GM19397 (cell line): ENCODE measurements around the gene PIK3CG.
"Not testable (repeated sequence)": the region's sequence is repeated elsewhere in the genome, so short reads cannot be mapped to it uniquely, and the experiment has no call there.

ENCODE experiments used
- ATAC-seq: cut with Tn5 transposase; IDR thresholded peaks from one replicate; pipeline ENCODE4 v1.9.1; 2021; ENCODE audit warnings: mild to moderate bottlenecking, moderate library complexity; ENCODE audit not compliant: unreplicated experiment

The PIK3CG gene

GRCh38 chr7:106865130-106866041 lies at the start of gene PIK3CG:
PIK3CG (plus strand) TSS chr7:106865282; CDS start chr7:106867562, 2,280 bp downstream.
- peak; percentile 73 for ATAC-seq

DNA sequence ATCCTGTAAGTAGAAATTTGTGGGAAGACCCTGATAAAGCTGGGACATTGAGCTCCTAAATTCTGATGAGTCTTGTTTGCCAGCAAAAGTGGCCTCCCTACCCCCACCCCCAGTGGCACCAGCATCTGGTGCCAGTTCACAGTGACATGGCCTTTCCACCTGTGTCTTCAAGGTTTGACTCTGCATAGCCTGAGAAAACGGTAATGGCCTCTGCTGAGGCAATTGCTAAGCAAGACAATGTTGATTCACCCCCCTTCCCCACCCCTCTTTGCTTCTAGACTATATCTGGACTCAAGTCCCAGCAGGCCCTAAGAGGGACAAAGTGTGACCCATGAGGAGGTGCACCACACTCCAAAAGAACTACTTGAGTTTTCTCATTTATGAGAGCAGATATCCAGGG lies 48.0 kb upstream of the PIK3CG start:
- no peak for ATAC-seq

GRCh38 chr7:106818736-106819135 lies 46.3 kb upstream of the PIK3CG start:
- no peak for ATAC-seq

GRCh38 chr7:106819546-106819945 lies 45.5 kb upstream of the PIK3CG start:
- no peak for ATAC-seq

DNA sequence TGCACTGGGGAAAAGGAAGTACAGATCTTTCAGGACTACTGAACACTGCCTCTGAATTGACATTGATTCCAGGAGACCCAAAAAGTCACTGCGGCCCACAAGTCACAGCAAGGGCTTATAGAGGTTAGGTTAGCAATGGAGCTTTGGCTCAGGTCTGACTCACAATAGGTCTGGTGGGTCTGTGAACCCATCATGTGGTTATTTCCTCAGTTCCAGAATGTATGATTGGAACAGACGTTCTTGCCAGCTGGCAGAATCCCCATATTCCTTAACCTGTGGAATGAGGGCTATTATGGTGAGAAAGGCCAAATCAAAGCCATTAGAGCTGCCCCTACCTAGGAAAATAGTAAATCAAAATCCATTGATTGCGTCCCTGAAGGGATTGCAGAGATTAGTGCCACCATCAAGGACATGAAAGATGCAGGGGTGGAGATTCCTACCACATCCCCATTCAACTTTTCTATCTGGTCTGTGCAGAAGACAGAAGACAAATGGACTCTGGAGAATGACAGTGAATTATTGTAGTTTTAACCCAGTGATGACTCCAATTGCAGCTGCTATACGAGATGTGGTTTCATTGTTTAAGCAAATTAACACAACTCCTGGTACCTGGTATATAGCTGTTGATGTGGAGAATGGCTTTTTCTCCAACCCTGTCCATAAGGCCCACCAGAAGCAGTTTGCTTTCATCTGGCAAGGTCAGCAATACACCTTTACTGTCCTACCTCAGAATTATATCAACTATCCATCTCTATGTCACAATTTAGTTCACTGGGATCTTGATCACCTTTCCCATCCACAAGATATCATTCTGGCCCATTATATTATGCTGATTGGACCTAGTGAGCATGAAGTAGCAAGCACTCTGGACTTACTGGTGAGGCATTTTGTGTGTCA lies 44.5 kb upstream of the PIK3CG start:
- no peak for ATAC-seq

DNA sequence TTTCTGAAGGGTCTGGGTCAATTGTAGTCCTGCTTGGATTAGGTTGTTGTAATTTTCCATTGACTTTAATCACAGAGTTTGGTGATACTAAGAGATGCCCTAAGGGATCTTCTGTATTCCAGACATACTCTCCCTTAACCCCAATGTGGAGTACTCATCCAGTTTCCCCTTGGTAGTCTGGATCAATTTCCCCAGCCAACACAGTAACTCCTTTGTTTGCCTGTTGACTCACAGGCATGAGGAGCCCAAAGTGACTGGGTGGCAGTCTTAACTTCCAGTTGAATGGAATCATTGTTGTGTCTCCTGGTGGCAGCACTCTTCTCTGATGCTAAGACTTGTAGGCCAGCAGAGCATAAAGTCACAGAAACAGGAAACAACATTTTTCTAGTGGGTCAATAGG lies 41.5 kb upstream of the PIK3CG start:
- no peak for ATAC-seq

DNA sequence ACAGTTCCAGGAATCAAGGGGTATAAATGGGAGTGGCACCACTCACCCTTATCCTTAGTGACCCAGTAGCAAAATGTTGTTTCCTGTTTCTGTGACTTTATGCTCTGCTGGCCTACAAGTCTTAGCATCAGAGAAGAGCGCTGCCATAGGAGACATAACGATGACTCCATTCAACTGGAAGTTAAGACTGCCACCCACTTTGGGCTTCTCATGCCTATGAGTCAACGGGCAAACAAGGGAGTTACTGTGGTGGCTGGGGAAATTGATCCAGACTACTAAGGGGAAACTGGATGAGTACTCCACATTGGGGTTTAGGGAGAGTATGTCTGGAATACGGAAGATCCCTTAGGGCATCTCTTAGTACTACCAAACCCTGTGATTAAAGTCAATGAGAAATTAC lies 40.6 kb upstream of the PIK3CG start:
- ATAC-seq, result no peak

GRCh38 chr7:106827626-106828025 lies 37.5 kb upstream of the PIK3CG start:
- no peak for ATAC-seq

DNA sequence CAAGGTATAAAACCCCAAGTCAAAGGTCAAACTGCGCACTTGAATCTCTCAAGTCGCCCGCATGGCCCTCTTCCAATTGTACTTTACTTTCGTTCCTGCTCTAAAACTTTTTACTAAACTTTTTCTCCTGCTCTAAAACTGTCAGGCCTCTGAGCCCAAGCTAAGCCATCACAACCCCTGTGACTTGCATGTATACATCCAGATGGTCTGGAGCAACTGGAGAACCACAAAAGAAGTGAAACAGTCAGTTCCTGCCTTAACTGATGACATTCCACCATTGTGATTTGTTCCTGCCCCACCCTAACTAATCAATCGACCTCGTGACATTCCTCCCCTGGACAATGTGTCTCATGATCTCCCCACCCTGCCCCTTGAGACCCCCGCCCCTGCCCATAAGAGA lies 35.6 kb upstream of the PIK3CG start:
- ATAC-seq, result no peak

DNA sequence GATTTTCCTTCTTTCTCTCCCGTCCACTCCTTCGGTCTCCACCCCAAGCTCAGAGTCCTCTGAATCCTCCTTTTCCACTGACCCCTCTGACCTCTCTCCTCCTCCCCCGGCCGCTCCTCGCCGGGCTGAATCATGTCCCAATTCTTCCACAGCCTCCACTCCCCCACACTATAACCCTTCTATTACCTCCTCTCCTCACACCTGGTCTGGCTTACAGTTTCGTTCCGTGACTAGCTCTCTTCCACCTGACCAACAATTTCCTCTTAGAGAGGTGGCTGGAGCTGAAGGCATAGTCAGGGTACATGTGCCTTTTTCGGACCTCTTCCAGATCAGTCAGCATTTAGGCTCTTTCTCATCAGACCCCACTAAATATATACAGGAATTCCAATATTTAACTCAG lies 34.2 kb upstream of the PIK3CG start:
- ATAC-seq, result not testable (repeated sequence)

GRCh38 chr7:106836816-106837215 lies 28.3 kb upstream of the PIK3CG start:
- ATAC-seq, result no peak

DNA sequence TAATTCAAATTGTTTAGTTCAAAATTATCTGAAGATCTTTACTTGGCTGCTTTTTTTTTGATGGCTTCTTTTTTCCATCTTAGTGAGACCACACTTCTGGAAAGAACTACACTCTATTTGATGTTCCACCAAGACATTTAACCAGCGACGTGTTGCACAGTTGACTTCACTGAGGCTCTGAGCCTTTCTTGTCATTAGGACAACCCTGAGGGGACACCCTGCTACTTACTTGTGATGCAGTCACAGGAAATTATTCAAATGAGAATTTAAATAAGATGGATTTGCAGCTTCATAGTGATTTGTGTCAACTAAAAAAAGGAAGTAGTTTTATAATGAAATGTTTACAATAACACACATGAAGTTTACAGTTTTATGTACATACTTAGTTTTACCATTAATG lies 25.6 kb upstream of the PIK3CG start:
- ATAC-seq, result no peak

DNA sequence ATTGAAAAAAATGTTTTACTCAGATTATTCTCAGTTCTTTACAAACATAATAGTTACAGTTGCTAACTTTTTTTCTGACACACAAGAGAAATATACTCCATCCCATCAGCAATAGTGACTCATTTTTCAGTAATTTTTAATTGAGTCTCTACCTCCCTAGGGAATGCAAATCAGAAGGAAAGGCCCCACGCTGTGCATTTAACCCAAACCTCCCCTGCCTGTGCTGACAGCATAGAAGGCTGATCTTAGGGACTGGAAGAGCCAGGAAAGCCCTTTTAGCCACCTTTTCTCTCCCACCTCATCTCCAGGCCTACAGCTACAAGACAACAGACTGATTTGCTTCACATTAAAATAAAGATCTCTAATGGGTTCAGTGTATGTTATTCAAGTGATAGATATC lies 24.7 kb upstream of the PIK3CG start:
- ATAC-seq, result no peak

DNA sequence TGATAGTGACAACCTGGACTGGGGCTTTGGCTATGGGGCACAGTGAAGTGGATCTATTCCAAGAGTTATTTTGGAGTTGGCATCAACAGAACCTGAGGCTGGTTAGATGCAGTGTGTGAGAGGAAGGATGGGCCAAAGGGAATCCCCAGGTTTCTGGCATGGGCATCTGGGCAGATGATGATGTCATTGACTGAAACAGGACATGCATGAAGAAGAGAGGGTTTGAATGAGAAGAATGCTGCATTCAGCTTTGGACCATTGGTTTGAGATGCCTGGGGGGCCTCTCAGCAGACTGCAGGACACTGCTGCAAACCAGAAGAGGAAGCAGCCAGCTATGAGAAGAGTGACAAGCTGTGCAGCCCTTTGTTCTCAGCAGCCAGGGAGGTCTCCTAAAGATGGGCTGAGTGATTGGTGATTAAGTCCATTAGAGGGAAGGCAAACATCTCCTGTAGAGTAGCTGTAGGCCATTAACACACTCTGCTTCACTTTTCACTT lies 23.1 kb upstream of the PIK3CG start:
- ATAC-seq, result no peak

DNA sequence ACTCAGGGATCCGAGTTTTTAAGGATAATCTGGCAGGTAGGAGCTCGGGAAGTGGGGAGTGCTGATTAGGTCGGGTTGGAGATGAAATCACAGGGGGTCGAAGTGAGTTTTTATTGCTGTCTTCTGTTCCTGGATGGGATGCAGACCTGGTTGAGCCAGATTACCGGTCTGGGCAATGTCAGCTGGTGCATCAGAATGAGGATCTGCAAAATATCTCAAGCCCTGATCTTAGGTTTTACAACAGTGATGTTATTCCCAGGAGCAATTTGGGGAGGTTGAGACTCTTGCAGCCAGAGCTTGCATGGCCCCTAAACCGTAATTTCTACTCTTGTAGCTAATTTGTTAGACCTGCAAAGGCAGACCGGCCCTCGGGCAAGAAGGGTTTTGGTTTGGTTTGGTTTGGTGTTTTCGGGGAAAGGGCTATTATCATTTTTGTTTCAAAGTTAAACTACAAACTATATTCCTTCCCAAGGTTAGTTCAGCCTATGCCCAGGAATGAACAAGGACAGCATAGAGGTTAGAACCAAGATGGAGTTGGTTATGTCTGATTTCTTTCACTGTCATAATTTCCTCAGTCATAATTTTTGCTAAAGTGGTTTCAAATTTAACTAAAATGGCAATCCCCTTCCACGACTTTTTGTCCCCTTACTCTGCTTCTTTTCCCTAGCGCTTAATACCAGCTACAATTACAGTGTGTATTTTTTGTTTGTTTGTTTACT lies 20.6 kb upstream of the PIK3CG start:
- ATAC-seq, result no peak

DNA sequence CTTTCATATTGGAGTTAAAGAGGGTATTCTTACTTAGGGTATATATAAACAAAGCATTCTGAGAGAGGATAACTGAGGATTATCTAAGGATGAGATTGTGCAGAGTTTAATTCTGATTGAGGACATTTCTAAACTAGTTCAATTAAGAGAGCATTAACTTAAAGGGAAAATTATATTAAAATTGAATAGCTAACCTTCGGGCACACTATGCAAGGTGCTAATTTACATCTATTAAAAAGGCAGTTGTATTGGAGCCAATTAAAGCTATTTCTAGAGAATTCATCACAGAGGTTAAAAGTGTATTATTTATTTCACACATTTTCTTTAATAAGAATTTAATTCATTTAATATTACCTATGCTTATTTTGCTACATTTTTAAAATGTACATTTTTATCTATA lies 17.0 kb upstream of the PIK3CG start:
- ATAC-seq, result no peak

- no peak for ATAC-seq
Measured at GRCh38 chr7:106848851-106849442, 16.1 kb upstream of the PIK3CG start.

DNA sequence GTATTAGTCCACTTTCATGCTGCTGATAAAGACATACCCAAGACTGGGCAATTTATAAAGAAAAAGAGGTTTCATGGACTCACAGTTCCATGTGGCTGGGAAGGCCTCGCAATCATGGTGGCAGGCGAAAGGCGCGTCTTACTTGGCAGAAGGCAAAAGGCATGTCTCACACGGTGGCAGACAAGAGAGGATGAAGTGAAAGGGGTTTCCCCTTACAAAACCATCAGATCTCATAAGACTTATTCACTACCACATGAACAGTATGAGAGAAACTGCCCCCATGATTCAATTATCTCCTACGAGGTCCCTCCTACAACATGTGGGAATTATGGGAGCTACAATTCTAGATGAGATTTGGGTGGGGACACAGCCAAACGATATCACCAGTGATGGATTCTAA lies 13.4 kb upstream of the PIK3CG start:
- ATAC-seq, result not testable (repeated sequence)

- no peak for ATAC-seq
Measured at GRCh38 chr7:106853250-106853908, 11.7 kb upstream of the PIK3CG start.

DNA sequence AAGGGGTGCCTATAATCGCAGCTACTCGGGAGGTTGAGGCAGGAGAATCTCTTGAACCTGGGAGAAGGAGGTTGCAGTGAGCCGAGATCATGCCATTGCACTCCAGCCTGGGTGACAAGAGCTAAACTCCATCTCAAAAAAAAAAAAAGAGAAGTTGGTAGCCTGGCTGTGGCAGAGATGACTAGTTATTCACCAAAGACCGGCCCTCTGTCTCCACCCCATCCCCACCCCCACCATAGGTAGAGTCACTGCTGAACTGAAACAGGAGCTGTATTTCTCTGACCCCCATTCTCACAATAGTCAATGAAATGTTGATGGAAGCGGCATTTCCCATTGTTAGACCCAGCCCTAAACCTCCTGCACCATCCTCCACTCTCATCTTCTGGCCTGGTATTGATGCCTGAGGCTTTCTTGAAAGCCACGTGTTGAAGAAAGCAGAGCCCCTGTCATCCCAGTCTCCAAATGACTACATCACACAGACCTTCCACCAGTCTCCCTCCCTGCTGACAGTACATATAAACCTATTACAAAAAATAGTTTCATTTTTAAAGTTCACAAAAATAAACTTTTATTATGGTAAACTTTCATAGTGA lies 9.4 kb upstream of the PIK3CG start:
- no peak for ATAC-seq
